GM06990 (cell line): ENCODE measurements around the gene CLEC18A.
"Not testable (repeated sequence)": the region's sequence is repeated elsewhere in the genome, so short reads cannot be mapped to it uniquely, and the experiment has no call there.

ENCODE experiments used
- DNase-seq: peaks from one replicate; pipeline ENCODE4 v3.0.0-alpha.2; 2011; ENCODE audit not compliant: insufficient read length; ENCODE audit errors: extremely low read depth
- H3K27me3 ChIP-seq: replicated peaks from 2 replicates; pipeline ENCODE4 v1.6.0; 2011; ENCODE audit warnings: low read length; ENCODE audit not compliant: control insufficient read depth, insufficient read depth
- H3K36me3 ChIP-seq: 2 replicates; pipeline ENCODE4 v1.5.1; 2011; ENCODE audit warnings: low read length; ENCODE audit not compliant: control insufficient read depth, insufficient read depth
- H3K4me3 ChIP-seq: replicated peaks from 2 replicates; pipeline ENCODE4 v1.5.1; 2011; ENCODE audit warnings: low read depth, mild to moderate bottlenecking, control low read depth, low read length
- TF ChIP-seq, protein P1 (sequence below): IDR thresholded peaks from 2 replicates; pipeline ENCODE4 v1.5.1; 2011; ENCODE audit warnings: low read length, control low read depth, mild to moderate bottlenecking, inconsistent platforms; ENCODE audit not compliant: insufficient read depth, poor library complexity, severe bottlenecking

CLEC18A gene

GRCh38 chr16:69939821-69940585 lies 11.1 kb upstream of the CLEC18A start:
- Histone ChIP-seq H3K4me3 (no peak overlapping the region), H3K27me3 (no peaks in the 10 kb centered on the region), H3K36me3 (peaks cover 32% of the 10 kb centered on the region)
- TF ChIP-seq, protein P1, sequence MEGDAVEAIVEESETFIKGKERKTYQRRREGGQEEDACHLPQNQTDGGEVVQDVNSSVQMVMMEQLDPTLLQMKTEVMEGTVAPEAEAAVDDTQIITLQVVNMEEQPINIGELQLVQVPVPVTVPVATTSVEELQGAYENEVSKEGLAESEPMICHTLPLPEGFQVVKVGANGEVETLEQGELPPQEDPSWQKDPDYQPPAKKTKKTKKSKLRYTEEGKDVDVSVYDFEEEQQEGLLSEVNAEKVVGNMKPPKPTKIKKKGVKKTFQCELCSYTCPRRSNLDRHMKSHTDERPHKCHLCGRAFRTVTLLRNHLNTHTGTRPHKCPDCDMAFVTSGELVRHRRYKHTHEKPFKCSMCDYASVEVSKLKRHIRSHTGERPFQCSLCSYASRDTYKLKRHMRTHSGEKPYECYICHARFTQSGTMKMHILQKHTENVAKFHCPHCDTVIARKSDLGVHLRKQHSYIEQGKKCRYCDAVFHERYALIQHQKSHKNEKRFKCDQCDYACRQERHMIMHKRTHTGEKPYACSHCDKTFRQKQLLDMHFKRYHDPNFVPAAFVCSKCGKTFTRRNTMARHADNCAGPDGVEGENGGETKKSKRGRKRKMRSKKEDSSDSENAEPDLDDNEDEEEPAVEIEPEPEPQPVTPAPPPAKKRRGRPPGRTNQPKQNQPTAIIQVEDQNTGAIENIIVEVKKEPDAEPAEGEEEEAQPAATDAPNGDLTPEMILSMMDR: no peak
- DNase-seq: no peak

DNA sequence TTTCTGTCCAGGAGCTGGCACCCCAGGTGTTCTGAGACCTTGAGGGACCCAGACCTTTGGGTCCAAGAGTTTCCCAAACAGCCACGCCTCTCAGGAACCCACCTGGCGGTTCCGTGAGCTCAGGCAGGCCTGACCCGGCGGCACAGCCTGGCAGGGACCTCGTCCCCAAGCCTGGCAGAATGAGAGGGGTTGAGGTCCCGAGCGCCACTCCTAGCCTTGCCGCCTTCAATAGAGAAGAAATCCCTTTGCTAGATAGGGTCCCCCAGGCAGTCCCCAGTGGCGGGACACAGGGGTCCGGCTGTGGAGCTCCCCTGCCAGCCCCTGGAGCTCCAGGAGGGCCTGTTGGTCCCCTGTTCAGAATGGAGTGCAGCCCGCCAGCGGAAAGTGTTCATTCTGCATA lies 10.5 kb upstream of the CLEC18A start:
- DNase-seq: no peak
- H3K4me3 ChIP-seq: no peak overlapping the region
- no peaks in the 10 kb centered on the region for H3K27me3 ChIP-seq
- peaks cover 29% of the 10 kb centered on the region for H3K36me3 ChIP-seq
- TF ChIP-seq, protein P1: no peak

DNA sequence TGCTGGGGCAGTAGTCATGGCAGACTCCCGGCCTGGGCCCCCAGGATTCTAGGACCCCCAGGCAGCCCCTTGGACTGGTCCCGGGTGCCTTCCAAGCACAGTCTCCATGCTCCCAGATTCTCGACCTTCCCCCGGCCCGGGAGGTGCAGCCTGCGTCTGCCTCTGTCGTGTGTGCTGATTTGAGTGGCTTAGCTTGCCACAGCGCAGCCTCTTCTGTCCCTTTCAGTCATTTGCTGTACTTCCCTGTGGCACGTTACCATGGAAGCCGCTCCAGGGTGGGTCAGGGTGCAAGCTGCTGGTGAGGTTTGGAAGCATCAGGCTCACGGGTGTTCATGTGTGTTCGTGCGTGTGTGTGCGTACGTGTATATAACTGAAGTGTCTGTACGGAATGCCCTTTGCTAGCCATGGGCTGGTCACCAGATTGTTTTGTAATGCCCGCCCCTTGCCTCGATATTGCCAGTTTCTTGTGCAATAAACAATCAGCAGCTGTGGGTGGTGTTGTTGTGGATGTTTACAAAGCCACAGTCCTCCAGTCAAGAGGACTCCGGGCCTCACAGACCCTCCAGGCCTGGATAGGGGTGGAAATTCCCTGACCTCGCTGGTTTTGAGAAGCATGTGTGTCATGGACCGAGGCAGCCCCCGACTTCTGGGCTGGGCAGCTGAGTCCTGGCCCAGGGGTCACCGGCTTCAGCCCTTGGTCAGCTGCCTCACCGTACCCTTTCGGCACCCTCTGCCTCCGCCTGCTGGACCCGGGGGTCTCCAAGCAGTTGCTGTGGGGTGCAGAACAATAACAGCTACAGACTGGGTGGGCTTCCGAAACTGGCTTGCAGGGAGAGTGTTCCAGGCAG lies 9.7 kb upstream of the CLEC18A start:
- TF ChIP-seq, protein P1: no peak
- Histone ChIP-seq H3K36me3 (peaks cover 27% of the 10 kb centered on the region), H3K4me3 (no peak overlapping the region), H3K27me3 (no peaks in the 10 kb centered on the region)
- no peak for DNase-seq

GRCh38 chr16:69942099-69942491 lies 9.0 kb upstream of the CLEC18A start:
- DNase-seq: no peak

DNA sequence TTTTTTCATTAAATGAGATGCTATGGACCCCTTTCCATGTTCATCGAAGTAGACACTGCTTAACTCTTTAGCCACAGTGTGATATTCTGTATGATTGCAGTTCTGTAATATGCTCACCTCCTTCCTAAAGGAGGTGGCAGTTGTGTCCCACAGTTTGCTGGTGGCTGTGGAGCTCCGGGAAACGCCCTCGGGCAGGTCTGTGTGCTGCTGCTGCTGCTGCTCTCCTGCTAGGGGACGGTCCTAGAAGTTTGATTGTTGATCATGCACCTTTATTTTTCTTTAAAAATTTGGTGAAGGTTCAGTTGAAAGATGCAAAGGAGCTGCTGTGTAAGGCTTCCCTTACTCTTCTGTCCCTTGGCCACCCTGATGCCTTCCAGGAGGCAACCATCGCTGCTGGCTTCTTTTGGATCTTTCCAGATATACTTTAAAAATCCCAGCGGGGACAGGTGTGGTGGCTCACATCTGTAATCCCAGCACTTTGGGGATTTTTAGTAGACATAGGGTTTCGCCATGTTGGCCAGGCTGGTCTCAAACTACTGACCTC lies 8.4 kb upstream of the CLEC18A start:
- TF ChIP-seq, protein P1: no peak
- no peak for DNase-seq
- H3K27me3 ChIP-seq: no peaks in the 10 kb centered on the region
- peaks cover 15% of the 10 kb centered on the region for H3K36me3 ChIP-seq
- no peak overlapping the region for H3K4me3 ChIP-seq

More at GRCh38 chr16:69942099-69942491, 9.0 kb upstream of the CLEC18A start:
- TF ChIP-seq, protein P1: no peak
- peaks cover 22% of the 10 kb centered on the region for H3K36me3 ChIP-seq
- H3K4me3 ChIP-seq: no peak overlapping the region
- no peaks in the 10 kb centered on the region for H3K27me3 ChIP-seq

DNA sequence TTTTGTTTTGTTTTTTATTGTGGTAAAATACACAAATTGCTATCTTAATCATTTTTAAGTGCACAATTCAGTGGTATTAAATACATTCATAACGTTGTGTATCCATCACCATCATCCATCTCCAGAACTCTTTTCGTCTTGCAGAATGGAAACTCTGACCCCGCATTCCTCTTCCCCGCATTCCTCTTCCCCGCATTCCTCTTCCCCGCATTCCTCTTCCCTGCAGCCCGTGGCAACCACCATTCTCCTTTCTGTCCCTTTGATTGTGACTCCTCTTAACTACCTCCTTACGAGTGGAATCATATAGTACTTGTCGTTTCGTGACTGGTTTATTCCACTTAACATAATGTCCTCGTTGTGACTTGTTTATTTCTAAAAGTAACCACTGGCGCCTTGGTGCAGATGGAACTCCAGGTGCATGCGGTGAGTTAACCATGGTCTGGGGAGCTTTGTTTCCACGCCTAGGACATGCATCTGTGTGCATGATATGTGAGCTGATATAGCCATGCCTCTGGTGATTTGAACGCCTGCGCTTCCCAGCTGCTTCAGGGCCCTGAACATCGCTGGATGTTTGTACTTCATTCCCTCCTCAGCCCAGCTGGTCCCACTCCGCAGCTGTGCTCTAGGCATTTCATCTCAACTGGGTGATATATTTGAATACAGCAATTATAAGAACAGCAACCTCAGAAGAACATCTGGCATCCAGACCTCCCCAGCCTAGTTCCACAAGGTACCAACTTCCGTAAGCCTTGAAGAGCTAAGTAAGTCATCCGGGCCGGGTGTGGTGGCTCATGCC lies 7.7 kb upstream of the CLEC18A start:
- not testable (repeated sequence) for DNase-seq, H3K27me3 ChIP-seq, H3K4me3 ChIP-seq
- peaks cover 15% of the 10 kb centered on the region for H3K36me3 ChIP-seq

DNA sequence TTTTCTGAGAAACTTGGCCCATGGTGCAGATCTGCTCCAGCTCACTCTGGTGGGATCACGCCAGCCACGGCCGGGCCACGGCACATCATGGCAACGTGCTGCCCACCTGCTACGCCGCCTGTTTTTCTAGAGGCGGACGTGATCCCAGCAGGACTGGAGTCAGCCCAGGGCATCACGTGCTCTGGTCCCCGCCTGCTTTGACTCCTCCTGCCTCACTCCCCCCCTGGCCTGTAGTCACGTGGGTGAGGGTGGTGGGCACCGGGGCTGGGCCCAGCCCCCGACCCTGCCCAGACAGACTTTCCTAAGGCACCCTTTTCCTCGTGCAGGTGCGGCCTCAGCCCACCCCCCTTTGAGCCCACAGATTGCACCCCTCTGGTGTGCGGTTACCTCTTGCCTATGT lies 723 bp upstream of the CLEC18A start:
- not testable (repeated sequence) for H3K4me3 ChIP-seq, H3K36me3 ChIP-seq, H3K27me3 ChIP-seq, DNase-seq

DNA sequence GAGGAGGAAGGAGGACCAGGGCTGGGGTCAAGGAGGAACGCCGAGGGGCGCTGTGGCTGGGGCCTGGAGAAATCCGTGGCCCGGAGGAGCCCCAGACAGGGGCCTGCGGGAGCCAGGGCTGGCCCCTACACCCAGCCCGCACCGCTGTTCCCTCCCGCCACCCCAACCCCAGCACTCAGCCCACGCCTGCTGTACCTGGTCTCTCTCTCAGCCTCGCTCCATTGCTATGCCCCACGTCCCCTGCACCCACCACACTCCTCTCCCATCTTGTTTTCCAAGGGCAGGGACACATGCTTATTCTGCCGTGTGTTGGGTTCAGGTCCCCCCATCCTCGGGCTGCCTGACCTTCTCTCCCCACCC lies 518 bp downstream of the CLEC18A start:
- not testable (repeated sequence) for H3K4me3 ChIP-seq, H3K27me3 ChIP-seq, H3K36me3 ChIP-seq, DNase-seq
